ENCODE data around the gene PAH.

Gene PAH

DNA sequence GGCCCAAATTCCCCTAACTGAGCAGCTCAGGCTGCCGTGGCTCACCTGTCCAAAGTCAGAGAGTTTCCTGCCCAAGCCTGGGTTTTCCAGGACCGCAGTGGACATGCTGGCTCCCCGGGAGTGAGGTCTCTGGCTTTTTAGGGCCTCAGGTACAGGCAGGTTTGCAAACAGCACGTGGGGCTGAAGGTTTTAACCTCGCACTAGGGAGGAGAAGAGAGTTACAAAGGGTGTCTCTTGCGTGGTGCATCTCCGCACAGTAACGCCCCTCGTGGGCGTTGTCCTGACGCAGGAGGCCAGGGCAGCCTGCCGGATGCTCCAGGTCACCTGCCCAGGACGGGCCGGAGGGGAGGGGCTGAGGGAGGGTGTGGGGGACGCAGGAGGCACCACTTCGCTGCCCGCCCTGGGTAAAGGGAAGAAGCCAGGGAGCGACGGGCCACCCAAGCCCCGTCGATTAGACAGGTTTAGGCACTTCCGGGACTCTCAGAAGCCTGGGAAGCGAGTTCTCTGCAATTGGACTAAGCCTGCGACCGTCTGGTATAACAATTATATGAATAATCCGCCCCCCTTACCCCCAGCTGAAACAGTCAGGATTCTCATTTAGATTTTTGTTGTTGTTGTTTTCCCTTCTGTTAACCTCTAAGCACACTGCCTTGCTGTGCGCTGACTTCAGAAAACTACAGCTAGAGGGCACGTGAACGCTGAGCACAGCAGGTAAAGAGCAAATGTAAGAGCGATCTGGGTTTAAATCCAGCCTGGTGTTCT, at the start of gene PAH:
TSS of gene PAH (minus strand) at position 219 of the 762 bp plus-strand sequence. CDS start at position 105, 114 bp downstream.
- no peak for DNase-seq (ENCODE audit: low read depth)

GRCh38 chr12:102966200-102966863, 49.3 kb upstream of the PAH start:
- DNase-seq (ENCODE audit: low read depth), result no peak

- DNase-seq (ENCODE audit: low read depth), result no peak
Observed at GRCh38 chr12:102965281-102966155, 48.5 kb upstream of the PAH start.

- no peak for DNase-seq (ENCODE audit: low read depth)
Observed at GRCh38 chr12:102964872-102965271, 47.8 kb upstream of the PAH start.

DNA sequence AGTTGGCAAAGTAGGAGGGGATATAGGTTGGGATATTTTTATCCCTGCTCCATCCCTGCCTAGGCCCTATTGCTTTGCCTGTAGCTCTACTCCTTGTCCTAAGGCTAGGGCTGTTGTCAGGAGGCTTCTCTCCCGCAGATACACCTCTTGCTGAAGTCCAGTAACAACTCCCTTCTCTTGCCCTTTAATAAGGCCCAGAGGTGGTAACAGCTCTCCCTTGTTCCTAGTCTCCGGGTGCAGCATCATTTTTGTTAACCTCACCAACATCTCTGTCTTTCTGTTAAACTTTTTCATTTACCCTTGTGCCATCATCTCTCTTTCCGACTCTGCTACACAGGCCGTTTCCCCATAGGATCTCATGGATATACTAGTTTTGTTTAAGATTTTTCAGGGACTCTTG, 46.8 kb upstream of the PAH start:
- no peak for DNase-seq (ENCODE audit: low read depth)

GRCh38 chr12:102962986-102963385, 45.9 kb upstream of the PAH start:
- DNase-seq (ENCODE audit: low read depth), result no peak

DNA sequence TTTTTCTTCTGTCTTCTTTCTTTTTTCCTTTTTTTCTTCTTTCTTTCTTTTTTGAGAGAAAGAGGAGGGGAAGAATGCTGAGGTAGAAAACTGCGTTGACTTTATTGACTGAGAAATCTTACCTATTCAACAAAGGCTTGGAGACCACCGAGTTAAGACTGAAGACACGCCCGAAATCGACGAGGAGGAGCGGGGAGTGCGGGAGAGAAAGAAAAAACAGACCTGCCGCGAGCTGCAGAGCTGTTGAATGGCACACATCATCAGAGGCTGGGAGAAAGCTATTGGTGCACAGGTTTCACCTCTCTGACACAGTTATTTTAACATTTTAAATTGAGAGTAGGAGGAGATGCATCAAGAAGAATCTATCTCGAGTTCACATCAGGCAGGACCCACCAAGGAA, 45.5 kb upstream of the PAH start:
- DNase-seq (ENCODE audit: low read depth), result no peak

DNA sequence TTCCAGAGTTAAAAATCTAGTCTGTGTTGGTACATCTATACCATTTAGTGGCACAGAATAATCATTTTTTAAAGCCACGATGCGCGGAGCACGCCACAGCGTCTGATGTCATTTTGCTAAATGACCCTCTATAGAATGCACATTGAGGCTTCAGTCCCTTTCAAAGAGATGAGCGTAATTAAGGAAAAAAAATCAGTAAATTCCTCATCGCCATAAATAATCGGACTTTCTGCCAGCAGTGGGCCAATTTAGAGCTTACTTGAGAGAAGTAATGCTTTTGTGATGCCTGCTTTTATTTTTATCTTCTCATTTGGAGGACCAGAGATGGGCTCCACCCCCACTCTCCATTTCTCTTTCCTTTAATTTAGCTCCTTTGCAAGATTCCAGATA, 44.4 kb upstream of the PAH start:
- no peak for DNase-seq (ENCODE audit: low read depth)

- DNase-seq (ENCODE audit: low read depth), result no peak
Observed at GRCh38 chr12:102960766-102961465, 43.9 kb upstream of the PAH start.

DNA sequence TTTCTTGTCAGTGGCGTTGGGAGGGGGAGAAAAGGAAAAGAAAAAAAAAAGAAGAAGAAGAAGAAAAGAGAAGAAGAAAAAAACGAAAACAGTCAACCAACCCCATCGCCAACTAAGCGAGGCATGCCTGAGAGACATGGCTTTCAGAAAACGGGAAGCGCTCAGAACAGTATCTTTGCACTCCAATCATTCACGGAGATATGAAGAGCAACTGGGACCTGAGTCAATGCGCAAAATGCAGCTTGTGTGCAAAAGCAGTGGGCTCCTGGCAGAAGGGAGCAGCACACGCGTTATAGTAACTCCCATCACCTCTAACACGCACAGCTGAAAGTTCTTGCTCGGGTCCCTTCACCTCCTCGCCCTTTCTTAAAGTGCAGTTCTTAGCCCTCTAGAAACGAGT, 42.3 kb upstream of the PAH start:
- no peak for DNase-seq (ENCODE audit: low read depth)

GRCh38 chr12:102958830-102959176, 41.8 kb upstream of the PAH start:
- no peak for DNase-seq (ENCODE audit: low read depth)

GRCh38 chr12:102958073-102958829, 41.2 kb upstream of the PAH start:
- no peak for DNase-seq (ENCODE audit: low read depth)

GRCh38 chr12:102957339-102958050, 40.5 kb upstream of the PAH start, which contains the start of gene ASCL1:
Gene ASCL1 (plus strand): TSS chr12:102957674. CDS start chr12:102958245, 571 bp downstream.
- no peak for DNase-seq (ENCODE audit: low read depth)

GRCh38 chr12:102956738-102957327, 39.8 kb upstream of the PAH start:
- no peak for DNase-seq (ENCODE audit: low read depth)

DNA sequence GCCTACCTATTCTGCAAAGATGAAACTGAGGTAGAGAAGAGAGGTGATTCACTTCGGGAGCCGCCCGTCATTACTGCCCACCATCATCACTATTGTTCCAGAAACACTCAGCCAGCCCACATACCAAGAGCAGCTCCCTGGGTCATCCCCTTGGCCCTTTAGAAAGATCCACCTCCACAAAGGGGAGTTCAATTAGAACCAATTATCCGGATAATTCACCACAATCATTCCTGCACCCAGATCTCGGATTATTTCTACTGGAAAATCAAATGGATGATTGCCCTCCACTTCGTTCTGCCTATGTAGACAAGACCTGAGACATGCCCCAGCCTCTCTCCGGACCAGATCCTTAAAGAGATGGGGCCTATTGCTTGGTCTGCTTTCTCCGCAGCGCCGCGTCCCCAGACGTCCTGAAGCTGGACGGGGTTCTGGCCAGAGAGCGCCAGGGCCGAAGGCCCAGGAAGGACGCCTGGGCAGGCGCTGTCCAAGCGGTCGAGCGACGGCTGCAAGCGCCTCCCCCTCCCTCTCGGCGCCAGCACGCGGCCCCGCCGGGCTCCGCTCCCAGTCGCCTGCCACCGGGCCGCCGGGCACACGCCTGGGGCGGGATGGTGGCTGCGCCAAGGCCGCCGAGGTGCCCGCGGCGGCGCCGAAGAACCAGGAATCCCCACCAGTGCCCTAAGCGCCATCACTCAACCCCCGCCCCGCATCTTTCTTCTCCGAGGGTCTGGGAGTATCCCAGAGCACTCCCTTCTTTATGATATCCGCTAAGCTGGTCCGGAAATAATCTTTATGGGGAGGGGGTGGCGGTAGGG, 39.1 kb upstream of the PAH start:
- DNase-seq (ENCODE audit: low read depth), result no peak

GRCh38 chr12:102954134-102954533, 37.1 kb upstream of the PAH start:
- DNase-seq (ENCODE audit: low read depth), result no peak

DNA sequence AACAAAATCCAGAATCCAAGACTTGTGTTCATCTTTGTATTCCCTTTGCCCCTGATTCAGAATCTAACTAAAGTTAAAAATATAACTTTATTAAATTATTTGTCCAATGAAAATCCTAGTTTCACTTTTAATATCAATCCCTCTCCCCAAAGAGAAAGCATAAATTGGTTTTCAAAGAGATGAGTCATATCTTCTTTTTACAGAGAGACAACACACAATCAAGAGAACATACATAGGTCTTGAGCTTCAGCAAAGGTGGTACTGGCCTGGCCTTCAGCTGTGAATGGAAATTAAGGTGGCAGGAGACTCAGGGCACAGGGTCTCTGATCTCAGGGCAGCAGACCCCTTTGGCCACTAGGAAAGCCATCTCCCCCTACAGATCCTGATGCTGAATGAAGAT, 36.2 kb upstream of the PAH start:
- DNase-seq (ENCODE audit: low read depth), result no peak

DNA sequence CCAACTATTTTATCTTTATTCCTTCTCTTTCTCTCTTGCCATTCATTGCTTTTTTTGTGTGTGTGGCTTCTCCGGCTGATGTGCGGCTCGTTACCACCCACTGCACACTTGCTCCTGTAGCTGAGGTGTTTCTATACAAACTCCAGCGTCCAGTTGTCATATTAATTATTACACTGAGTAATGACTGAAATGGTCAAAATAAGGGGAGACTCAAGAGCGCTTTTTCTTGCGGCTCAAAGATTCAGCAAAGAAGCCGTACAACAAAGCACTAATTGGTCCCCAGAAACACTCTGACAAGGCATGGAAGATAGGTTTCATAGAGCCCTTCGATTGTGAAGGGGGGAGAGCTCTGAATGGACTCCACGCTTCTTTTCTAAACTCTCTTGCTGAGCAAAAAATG, 34.8 kb upstream of the PAH start:
- no peak for DNase-seq (ENCODE audit: low read depth)

GRCh38 chr12:102950950-102951619, 34.0 kb upstream of the PAH start:
- no peak for DNase-seq (ENCODE audit: low read depth)

Data from HS-5 (cell line).